Stomach (tissue), 9 donors: ENCODE measurements around the gene RBMS3. TPM values are rescaled to one million over a fixed set of nuclear protein-coding genes. Genes with fewer than 3 reads are reported as not detected.

ENCODE experiments used
- DNase-seq, 2 donors: peaks; one replicate each; pipeline versions ENCODE4 v3.0.0 to v3.0.0-alpha.2; 2013 to 2019
- H3K27ac ChIP-seq, 5 donors: fragments of 200-600 bp in 4 of 5; sonication (generic) in 4 of 5; one replicate each; pipeline ENCODE4 v1.5.1; 2013 to 2019; ENCODE audit warnings: mild to moderate bottlenecking in 1 of 5, moderate library complexity in 1 of 5
- H3K27me3 ChIP-seq, 3 donors: fragments of 200-600 bp; sonication (generic); one replicate each; pipeline ENCODE4 v1.5.1; 2017 to 2019; ENCODE audit warnings: mixed run types in 1 of 3
- H3K36me3 ChIP-seq, 4 donors: fragments of 200-600 bp; sonication (generic); 1 replicate in 3 of 4; 2 replicates in 1 of 4; pipeline ENCODE4 v1.5.1; 2016 to 2019
- H3K4me1 ChIP-seq, 4 donors: fragments of 200-600 bp; sonication (generic); one replicate each; pipeline ENCODE4 v1.5.1; 2016 to 2019
- H3K4me3 ChIP-seq, 4 donors: fragments of 200-600 bp; sonication (generic) in 3 of 4; one replicate each; pipeline ENCODE4 v1.5.1; 2016 to 2019; ENCODE audit warnings: mild to moderate bottlenecking in 1 of 4
- H3K9me3 ChIP-seq, 4 donors: fragments of 200-600 bp; sonication (generic); one replicate each; pipeline ENCODE4 v1.5.1; 2016 to 2019
- CTCF ChIP-seq, 7 experiments: fragments of 450-650 bp in 4 of 7; fragments of 200-600 bp in 3 of 7; sonication (generic) in 3 of 7; IDR thresholded peaks; one replicate each; pipeline ENCODE4 v1.5.1; 2016 to 2019; ENCODE audit warnings: antibody characterized with exemption in 7 of 7, control low read depth in 2 of 7, mild to moderate bottlenecking in 1 of 7
- EP300 ChIP-seq: sonication (generic); formaldehyde crosslinking; IDR thresholded peaks from one replicate; pipeline ENCODE4 v1.6.1; 2017; ENCODE audit warnings: antibody characterized with exemption
- POLR2A ChIP-seq, 4 donors: fragments of 450-650 bp; IDR thresholded peaks; one replicate each; pipeline ENCODE4 v1.6.1; 2016; ENCODE audit warnings: antibody characterized with exemption in 4 of 4, control low read depth in 2 of 4, mild to moderate bottlenecking in 1 of 4, moderate library complexity in 1 of 4
- POLR2AphosphoS5 ChIP-seq, 3 donors: sonication (generic); formaldehyde crosslinking; IDR thresholded peaks; one replicate each; pipeline ENCODE4 v1.6.1; 2016; ENCODE audit warnings: antibody characterized with exemption in 3 of 3
- WGBS, 5 donors: extraction: QIAGEN DNeasy Blood & Tissue Kit in 3 of 5; methylation state at CpG; one replicate each; pipeline versions ENCODE4 v1.1.5 to v1.1.7; 2013 to 2018; 5-methylcytosine and 5-hydroxymethylcytosine counted together
- intact Hi-C: fragments of 100-400 bp; cut with DNase I; formaldehyde crosslinking; loops from one replicate; pipeline ENCODE4 v1.15.1; 2023; ENCODE audit warnings: low total_unique reads
- polyA plus RNA-seq, 3 donors: library from polyadenylated mRNA; stranded (reverse); fragments of 200-250 nt; gene quantifications; one replicate each; pipeline ENCODE4 v1.2.3, GENCODE V29; 2013
- total RNA-seq, 5 donors: library from RNA; depleted of rRNA; stranded (reverse); fragments of >200 nt; gene quantifications; one replicate each; pipeline versions ENCODE4 v1.1.0 to v1.2.3, GENCODE V29; 2014 to 2016
- donor health status: healthy with polysubstance abuse.
- donor health status: Bipolar disorder and iron deficiency.
- donor health status: healthy.

The RBMS3 gene
- total and polyA plus RNA-seq, 8 donors: 2.0 to 103 (median 16.0) TPM

DNA sequence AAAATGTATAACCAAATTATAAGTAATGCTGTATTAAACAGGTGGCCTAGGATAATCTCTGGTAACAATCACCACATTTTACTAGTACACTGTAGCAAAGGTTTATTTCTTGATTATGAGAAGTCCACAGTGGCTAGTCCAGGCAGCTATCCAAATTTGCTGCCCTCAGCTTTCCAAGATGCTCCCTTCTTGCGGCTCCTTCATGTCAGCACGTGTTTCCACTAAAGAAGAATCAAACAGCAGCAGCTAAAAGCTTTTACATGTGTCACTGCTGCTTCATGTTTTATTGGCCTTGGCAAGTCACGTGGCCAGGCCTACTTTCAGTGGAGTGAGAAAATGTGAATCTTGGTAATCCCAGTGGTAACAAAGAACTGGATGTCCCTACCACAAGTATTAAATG is 5.6 kb upstream of the RBMS3 start:
- DNase-seq: peak in 1 of 2 donors; percentile 55
- Histone ChIP-seq H3K4me3 (no peak overlapping the region), H3K27me3 (no peaks in the 10 kb centered on the region), H3K27ac (no peak overlapping the region), H3K9me3 (no peaks in the 10 kb centered on the region), H3K36me3 (no peaks in the 10 kb centered on the region), H3K4me1 (peaks cover 0 to 26% (median 5%) of the 10 kb centered on the region in 4 donors)
- TF ChIP-seq CTCF (IDR thresholded peaks at IDR 0.05) (no peak), POLR2AphosphoS5 (IDR thresholded peaks at IDR 0.05) (peak in 1 of 3 donors; percentile 36), POLR2A (IDR thresholded peaks at IDR 0.05) (no peak)
- intact Hi-C loops: no loop called here
- WGBS, 5 donors: 55 to 70% (median 63%) methylated on average over 3 of the region's 3 CpGs

- Histone ChIP-seq H3K27me3 (no peaks in the 10 kb centered on the region), H3K27ac (no peak overlapping the region), H3K9me3 (no peaks in the 10 kb centered on the region), H3K4me3 (no peak overlapping the region), H3K4me1 (peaks cover 0 to 34% (median 8%) of the 10 kb centered on the region in 4 donors), H3K36me3 (no peaks in the 10 kb centered on the region)
- WGBS, 5 donors: 92 to 99% (median 95%) methylated on average over 6 of the region's 6 CpGs
- intact Hi-C loops: no loop called here
- no peak for DNase-seq
- no peak for TF ChIP-seq EP300
- no peak for TF ChIP-seq POLR2A (IDR thresholded peaks at IDR 0.05)
- TF ChIP-seq CTCF (IDR thresholded peaks at IDR 0.05): no peak
- TF ChIP-seq POLR2AphosphoS5 (IDR thresholded peaks at IDR 0.05): no peak
These were observed 3.6 kb upstream of the RBMS3 start for GRCh38 chr3:29277249-29277648.

DNA sequence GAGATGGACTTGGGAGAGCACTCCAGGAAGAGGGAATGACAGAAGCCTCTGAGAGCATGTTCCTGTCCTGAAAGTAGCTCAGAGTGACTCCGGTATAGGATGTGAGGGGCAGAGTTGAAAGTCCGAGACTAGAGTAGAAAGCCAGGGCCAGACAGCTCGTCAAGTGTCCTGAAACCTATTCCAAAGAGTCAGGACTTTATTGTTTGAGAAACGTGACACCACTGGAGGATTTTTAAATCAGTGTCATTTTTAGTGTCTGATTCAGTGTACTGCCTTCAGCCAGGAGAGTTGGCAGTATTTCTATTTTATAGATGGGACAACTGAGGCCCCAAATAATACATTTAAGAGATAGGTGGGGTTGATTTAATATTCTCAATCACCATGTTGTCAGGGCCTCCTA is 1.6 kb upstream of the RBMS3 start:
- Histone ChIP-seq H3K36me3 (no peaks in the 10 kb centered on the region), H3K4me1 (peaks cover 0 to 34% (median 9%) of the 10 kb centered on the region in 4 donors), H3K27me3 (no peaks in the 10 kb centered on the region), H3K9me3 (no peaks in the 10 kb centered on the region), H3K4me3 (peak overlapping the region in 1 of 4 donors; percentile 44), H3K27ac (peak overlapping the region in 1 of 5 donors; percentile 83)
- WGBS, 5 donors: 66 to 87% (median 78%) methylated on average over 4 of the region's 4 CpGs
- intact Hi-C loops: no loop called here
- DNase-seq: no peak
- TF ChIP-seq EP300: no peak
- TF ChIP-seq POLR2AphosphoS5 (IDR thresholded peaks at IDR 0.05): no peak
- no peak for TF ChIP-seq CTCF (IDR thresholded peaks at IDR 0.05)
- TF ChIP-seq POLR2A (IDR thresholded peaks at IDR 0.05): no peak

GRCh38 chr3:29279806-29280205 is 1.1 kb upstream of the RBMS3 start:
- H3K27me3 ChIP-seq: no peaks in the 10 kb centered on the region
- intact Hi-C loops: no loop called here
- peak overlapping the region in 1 of 5 donors; percentile 83 for H3K27ac ChIP-seq
- peak overlapping the region in 2 of 4 donors; percentile 44 to 52 for H3K4me3 ChIP-seq
- H3K4me1 ChIP-seq: peaks cover 0 to 34% (median 9%) of the 10 kb centered on the region in 4 donors
- H3K36me3 ChIP-seq: no peaks in the 10 kb centered on the region
- TF ChIP-seq EP300: no peak
- TF ChIP-seq CTCF (IDR thresholded peaks at IDR 0.05): no peak
- no peak for TF ChIP-seq POLR2A (IDR thresholded peaks at IDR 0.05)
- no peak for TF ChIP-seq POLR2AphosphoS5 (IDR thresholded peaks at IDR 0.05)
- DNase-seq: peak in 1 of 2 donors; percentile 59
- 66 to 83% (median 71%) methylated on average over 8 of the region's 8 CpGs for WGBS, 5 donors
- H3K9me3 ChIP-seq: no peaks in the 10 kb centered on the region
